HL-60 (cell line): Measurements from ENCODE around the gene NUP210.

ENCODE experiments used
- DNase-seq, 2 experiments: peaks; one replicate each; pipeline ENCODE4 v3.0.0-alpha.2; 2010 to 2020; ENCODE audit warnings: low read depth in 1 of 2, low spot score in 1 of 2
- H3K27ac ChIP-seq: fragments of 250-450 bp; sonication (Bioruptor Pico); replicated peaks from 2 replicates; pipeline ENCODE4 v1.5.1; 2020; ENCODE audit warnings: mild to moderate bottlenecking, moderate library complexity
- H3K27me3 ChIP-seq: fragments of 250-450 bp; sonication (Bioruptor Pico); 2 replicates; pipeline ENCODE4 v1.5.1; 2021; ENCODE audit warnings: mild to moderate bottlenecking, moderate library complexity; ENCODE audit not compliant: insufficient read depth, poor library complexity, severe bottlenecking
- H3K4me3 ChIP-seq: replicated peaks from 2 replicates; pipeline ENCODE4 v1.5.1; 2011; ENCODE audit warnings: mild to moderate bottlenecking, control low read depth, low read length; ENCODE audit not compliant: insufficient read depth
- GABPA ChIP-seq: IDR thresholded peaks from 2 replicates; pipeline ENCODE4 v1.6.1; 2012; ENCODE audit warnings: low read depth
- POLR2AphosphoS5 ChIP-seq: IDR thresholded peaks from 2 replicates; pipeline ENCODE4 v1.6.1; 2012; ENCODE audit warnings: low read depth
- REST ChIP-seq: IDR thresholded peaks from 2 replicates; pipeline ENCODE4 v1.6.1; 2012; ENCODE audit warnings: low read depth; ENCODE audit not compliant: insufficient replicate concordance
- SPI1 ChIP-seq: IDR thresholded peaks from 2 replicates; pipeline ENCODE4 v1.6.1; 2012; ENCODE audit warnings: low read depth, mild to moderate bottlenecking, borderline replicate concordance
- long read RNA-seq: library from polyadenylated mRNA; unstranded; transcript quantifications from one replicate; pipeline ENCODE4 v2.0.0, GENCODE V29; 2020
- TF ChIP-seq, protein P1 (sequence below): IDR thresholded peaks from one replicate; pipeline ENCODE4 v1.5.1; 2011; ENCODE audit warnings: low read length, control low read depth, inconsistent platforms; ENCODE audit not compliant: insufficient read depth

Gene NUP210
- long read RNA-seq, full-length matches to known transcripts = 16 of 167 reads
- long read RNA-seq, partial matches to known transcripts = 138 of 167 reads
- long read RNA-seq, other reads (novel, unspliced or antisense) = 13 of 167 reads

- DNase-seq = peak; percentile 53 to 67
- no peak for TF ChIP-seq GABPA
- TF ChIP-seq SPI1 = no peak
- TF ChIP-seq, protein P1, sequence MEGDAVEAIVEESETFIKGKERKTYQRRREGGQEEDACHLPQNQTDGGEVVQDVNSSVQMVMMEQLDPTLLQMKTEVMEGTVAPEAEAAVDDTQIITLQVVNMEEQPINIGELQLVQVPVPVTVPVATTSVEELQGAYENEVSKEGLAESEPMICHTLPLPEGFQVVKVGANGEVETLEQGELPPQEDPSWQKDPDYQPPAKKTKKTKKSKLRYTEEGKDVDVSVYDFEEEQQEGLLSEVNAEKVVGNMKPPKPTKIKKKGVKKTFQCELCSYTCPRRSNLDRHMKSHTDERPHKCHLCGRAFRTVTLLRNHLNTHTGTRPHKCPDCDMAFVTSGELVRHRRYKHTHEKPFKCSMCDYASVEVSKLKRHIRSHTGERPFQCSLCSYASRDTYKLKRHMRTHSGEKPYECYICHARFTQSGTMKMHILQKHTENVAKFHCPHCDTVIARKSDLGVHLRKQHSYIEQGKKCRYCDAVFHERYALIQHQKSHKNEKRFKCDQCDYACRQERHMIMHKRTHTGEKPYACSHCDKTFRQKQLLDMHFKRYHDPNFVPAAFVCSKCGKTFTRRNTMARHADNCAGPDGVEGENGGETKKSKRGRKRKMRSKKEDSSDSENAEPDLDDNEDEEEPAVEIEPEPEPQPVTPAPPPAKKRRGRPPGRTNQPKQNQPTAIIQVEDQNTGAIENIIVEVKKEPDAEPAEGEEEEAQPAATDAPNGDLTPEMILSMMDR = no peak
- no peak for TF ChIP-seq POLR2AphosphoS5
- TF ChIP-seq REST = no peak
- H3K4me3 ChIP-seq = peak within 1 kb of the TSS; percentile 59
- no peaks in the 10 kb centered on the region for H3K27me3 ChIP-seq
- peak within 1 kb of the TSS; percentile 92 for H3K27ac ChIP-seq
Observed at GRCh38 chr3:13420045-13420830, at the start of gene NUP210. NUP210 (minus strand) TSS chr3:13420322; CDS start chr3:13420226, 96 bp downstream.

GRCh38 chr3:13466781-13467180 is 46.7 kb upstream of the NUP210 start:
- TF ChIP-seq, protein P1 = no peak
- no peak for TF ChIP-seq REST
- no peak for TF ChIP-seq SPI1
- no peak for TF ChIP-seq GABPA
- TF ChIP-seq POLR2AphosphoS5 = no peak
- DNase-seq = no peak
- Histone ChIP-seq H3K27ac (no peak overlapping the region), H3K4me3 (no peak overlapping the region), H3K27me3 (peaks cover 2% of the 10 kb centered on the region)

GRCh38 chr3:13465236-13465873 is 45.2 kb upstream of the NUP210 start:
- no peak overlapping the region for H3K4me3 ChIP-seq
- H3K27ac ChIP-seq = no peak overlapping the region
- no peak for DNase-seq
- no peaks in the 10 kb centered on the region for H3K27me3 ChIP-seq
- TF ChIP-seq POLR2AphosphoS5 (no peak), GABPA (no peak), REST (no peak), SPI1 (no peak)
- TF ChIP-seq, protein P1 = no peak
